ENCODE results near the gene SFXN5.
A peak's percentile ranks its signal among the peaks of the same experiment; 100 is the strongest.
"Not testable (repeated sequence)": the region's sequence is repeated elsewhere in the genome, so short reads cannot be mapped to it uniquely, and the experiment has no call there.

Gene SFXN5

GRCh38 chr2:72917138-72917876, 154.2 kb downstream of the SFXN5 start, which contains the start of gene EMX1:
EMX1 (plus strand) TSS chr2:72917519; CDS start chr2:72917853, 334 bp downstream.
- peak; percentile 71 for DNase-seq

DNA sequence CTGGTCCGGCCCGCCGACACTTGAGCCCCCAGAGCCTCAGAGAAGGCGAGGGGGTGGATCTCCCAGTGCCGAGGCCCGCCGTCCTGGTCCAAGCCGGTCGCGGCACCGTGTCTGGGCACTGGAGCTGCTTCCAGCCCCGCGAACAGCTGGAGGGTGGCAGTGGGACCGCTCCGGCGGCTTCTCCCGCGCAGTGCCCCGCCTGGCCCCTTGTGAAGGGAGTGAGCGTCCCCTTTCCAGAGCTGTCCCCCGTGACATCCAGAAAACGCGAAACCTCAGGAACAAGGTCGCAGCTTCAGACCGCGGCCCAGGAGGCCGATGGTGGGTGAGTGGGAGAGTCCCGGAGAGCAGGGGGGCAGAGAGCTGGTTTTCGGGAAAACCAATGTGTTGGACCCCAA, 154.8 kb downstream of the SFXN5 start:
- no peak for DNase-seq

GRCh38 chr2:72915907-72916742, 155.4 kb downstream of the SFXN5 start:
- DNase-seq: peak; percentile 38

DNA sequence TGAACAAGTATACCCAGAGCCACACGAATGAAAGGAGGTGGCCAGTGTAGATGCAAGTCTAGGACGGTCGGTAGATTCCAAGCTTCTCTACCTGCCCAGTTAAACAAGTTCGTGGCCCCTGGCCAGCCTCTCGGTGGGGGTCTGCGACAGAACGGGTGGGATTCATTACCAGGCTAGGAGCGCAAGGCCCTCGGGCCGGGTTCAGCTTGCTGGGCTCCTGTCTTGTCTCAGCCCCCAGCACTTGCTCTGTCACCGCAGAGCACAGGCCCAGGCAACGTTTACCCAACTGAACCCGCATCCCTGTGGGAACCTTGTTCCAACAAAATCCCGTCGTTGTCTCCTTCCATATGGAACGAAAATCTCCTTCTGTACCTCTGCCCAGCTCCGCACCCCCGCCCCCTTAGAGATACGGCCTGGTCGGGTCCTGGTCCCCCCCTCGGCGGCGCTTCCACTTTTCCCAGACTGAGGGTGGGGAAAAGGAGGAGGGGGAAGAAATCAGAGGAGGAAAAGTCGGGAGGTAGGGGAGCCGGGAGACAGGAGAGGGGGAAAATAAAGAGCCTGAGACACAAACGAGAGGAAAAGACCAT, 156.1 kb downstream of the SFXN5 start:
- DNase-seq: no peak

GRCh38 chr2:72914589-72915319, 156.8 kb downstream of the SFXN5 start:
- no peak for DNase-seq

DNA sequence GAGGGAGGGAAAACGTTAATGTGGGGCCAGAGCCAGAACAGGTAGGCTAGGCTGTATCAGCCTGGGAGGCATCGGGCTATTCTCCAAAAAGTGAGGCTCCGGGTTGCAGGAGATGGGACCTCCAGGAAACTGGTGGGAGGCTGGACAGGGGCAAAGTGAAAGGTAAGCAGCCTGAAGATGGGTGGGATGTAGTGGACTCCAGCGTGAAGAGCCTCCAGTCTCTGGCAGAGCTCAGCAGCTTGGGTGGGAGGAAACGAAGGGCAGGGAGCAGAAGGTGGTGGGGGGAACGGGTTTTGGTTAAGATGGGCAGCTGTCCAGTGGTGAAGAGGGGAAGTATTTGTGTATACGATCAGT, 157.3 kb downstream of the SFXN5 start:
- DNase-seq: no peak

GRCh38 chr2:72913486-72914205, 157.9 kb downstream of the SFXN5 start:
- no peak for DNase-seq

DNA sequence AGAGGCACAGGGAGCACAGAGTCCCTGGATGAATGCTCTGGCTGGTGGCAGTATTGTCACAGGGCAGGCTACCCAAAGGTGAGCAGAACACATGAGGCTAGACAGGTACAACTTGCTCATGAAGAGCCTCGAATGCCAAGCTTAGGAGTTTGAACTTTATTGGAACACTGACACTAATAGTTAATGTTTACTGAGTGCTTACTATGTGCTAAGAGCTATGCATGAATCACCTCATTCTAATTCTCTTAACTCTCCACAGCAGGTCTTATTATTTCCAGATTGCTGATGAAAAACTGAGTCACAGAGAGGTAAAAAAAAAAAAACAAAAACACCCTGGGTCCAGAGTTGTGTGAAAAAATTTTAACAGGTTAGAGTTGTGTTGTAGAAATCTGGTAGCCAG, 160.3 kb downstream of the SFXN5 start:
- DNase-seq: no peak

DNA sequence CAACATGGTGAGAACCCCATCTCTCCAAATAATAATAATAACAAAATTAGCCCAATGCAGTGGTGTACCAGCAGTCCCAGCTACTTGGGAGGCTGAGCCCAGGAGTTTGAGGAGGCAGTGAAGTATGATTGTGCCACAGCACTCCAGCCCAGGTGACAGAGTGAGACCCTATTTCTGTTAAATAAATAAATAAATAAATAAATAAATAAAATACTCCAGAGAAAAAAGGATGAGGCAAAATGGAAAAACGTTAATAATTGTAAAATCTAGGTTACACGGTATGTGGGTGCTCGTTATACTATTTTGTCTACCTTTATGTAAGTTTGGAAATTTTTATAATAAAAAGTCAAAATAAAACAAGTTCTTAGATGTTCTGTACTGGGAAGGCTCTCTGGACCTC, 162.8 kb downstream of the SFXN5 start:
- no peak for DNase-seq

- DNase-seq: not testable (repeated sequence)
Observed at GRCh38 chr2:72907369-72907768, 164.1 kb downstream of the SFXN5 start.

DNA sequence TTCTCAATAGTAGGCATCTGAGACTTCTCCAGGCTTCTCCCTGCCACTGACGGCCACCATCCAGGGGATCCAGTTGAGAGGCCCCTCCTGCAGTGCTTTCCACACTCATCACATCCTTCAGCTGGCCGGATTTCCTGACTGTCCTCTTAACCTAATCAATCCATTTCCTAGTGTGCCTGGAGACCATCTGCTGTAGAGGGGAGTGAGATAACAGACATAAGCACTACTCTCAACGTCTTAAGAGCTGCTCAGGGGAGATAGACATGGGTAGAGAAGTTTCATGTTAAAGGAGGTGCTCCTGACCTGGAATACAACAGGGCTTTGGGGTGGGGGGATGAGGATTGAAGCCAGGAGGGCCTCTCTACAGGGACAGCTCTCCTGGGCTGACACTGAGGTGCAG, 170.1 kb downstream of the SFXN5 start:
- DNase-seq: no peak

GRCh38 chr2:72900191-72900825, 171.2 kb downstream of the SFXN5 start:
- DNase-seq: no peak

GRCh38 chr2:72898585-72898906, 173.0 kb downstream of the SFXN5 start:
- no peak for DNase-seq

DNA sequence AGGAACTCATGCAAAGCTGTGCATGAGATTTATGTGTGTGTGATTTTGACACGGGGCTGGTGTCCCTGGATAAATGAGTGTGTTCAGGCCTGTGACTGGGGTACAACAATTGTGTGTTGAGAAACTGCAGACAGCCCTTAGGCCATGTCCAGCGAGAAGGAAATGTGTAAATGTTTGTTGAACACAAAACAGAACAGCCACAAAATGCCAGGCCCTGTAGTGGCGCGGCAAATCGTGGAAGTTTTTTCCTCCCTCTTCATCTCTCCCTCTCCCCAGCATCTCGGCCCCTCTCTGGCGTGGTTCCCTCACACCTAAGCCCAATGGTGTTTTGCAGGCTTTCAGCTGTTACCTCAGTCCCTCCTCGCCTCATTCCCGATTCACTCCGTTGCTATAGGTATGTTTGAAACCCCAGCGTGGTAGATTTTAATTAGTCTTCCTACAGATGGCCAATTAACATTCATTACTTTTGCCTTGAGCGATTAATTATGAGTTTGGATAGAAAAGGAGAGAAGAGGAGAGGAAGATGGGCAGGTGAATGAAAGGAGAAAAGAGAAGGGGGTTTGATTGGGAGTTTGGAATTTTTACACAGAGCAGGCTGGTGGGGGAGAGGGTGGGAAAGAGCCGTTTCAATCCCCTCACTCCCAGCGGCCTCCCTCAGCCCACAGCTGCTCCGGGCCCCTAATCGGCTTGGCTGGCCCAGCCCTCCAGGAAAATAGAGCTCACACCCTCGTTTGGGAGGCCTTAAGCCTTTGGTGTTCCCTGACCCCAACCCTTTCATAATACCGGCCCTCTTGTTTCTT, 173.5 kb downstream of the SFXN5 start:
- no peak for DNase-seq

GRCh38 chr2:72896446-72896845, 175.1 kb downstream of the SFXN5 start:
- no peak for DNase-seq

GRCh38 chr2:72895759-72896281, 175.7 kb downstream of the SFXN5 start:
- no peak for DNase-seq

GRCh38 chr2:72895154-72895553, 176.4 kb downstream of the SFXN5 start:
- no peak for DNase-seq

DNA sequence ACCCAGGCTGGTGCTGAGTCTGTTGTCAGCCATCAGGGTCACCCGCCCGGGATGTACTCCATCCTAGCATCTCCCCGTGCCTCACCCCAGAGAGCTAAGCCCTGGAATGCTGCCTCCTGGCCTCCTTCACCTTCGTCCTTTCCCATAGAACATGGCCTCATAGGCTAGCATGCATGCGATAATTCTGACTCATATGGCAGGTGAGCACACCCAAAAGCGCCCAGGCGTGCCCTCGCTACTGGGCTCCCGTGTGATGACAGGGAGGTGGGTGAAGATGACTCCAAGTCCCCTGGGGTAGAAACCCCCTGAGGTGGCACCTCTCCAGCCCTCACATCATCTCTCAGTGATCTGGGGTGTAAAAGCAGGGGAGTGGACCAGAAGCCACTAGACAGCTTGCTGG, 177.0 kb downstream of the SFXN5 start:
- DNase-seq: no peak

- DNase-seq: no peak
Observed at GRCh38 chr2:72893594-72894319, 177.8 kb downstream of the SFXN5 start.

- peak; percentile 57 for DNase-seq
Observed at GRCh38 chr2:72892506-72893173, 178.9 kb downstream of the SFXN5 start.
